ENCODE data around the gene RET. TPM values are rescaled to one million over a fixed set of nuclear protein-coding genes. Genes with fewer than 3 reads are reported as not detected.

RET gene
- total and polyA plus RNA-seq, 2 of the 13 experiments (the other 11 are each of a cell fraction or from before 2014, with no cell fraction given): 0.02 TPM; not detected in 1

DNA sequence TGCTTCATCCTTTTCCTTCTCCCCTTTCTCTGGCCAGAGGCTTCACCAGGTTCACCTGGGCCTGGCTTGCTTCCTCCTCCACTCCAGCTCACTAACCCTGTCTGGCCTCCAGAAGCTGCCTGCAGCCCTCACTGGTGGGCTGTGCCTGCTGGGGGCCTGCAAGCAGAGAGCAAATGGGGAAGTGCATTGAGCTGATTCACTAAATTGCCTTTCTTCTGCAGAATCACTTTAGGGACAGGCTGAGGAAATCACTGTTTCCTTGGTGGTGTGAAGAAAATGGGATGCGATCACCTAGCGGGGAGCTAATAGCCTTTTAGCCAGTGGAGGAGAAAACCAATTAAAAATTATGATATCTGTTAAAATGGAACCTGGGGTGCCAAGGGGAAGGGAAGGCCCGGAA is 3.0 kb downstream of the RET start (continued):
- TF ChIP-seq TSC22D2 (CRISPR knock-in tag; IDR thresholded peaks at IDR 0.05; ENCODE audit: borderline replicate concordance) (no peak), ZKSCAN5 (CRISPR knock-in tag; IDR thresholded peaks at IDR 0.05) (no peak), RARA (CRISPR knock-in tag; IDR thresholded peaks at IDR 0.05) (no peak)
- TF ChIP-seq, protein P1, sequence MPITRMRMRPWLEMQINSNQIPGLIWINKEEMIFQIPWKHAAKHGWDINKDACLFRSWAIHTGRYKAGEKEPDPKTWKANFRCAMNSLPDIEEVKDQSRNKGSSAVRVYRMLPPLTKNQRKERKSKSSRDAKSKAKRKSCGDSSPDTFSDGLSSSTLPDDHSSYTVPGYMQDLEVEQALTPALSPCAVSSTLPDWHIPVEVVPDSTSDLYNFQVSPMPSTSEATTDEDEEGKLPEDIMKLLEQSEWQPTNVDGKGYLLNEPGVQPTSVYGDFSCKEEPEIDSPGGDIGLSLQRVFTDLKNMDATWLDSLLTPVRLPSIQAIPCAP (CRISPR knock-in tag; IDR thresholded peaks at IDR 0.05; ENCODE audit: low read depth): no peak
- TF ChIP-seq, protein P2, sequence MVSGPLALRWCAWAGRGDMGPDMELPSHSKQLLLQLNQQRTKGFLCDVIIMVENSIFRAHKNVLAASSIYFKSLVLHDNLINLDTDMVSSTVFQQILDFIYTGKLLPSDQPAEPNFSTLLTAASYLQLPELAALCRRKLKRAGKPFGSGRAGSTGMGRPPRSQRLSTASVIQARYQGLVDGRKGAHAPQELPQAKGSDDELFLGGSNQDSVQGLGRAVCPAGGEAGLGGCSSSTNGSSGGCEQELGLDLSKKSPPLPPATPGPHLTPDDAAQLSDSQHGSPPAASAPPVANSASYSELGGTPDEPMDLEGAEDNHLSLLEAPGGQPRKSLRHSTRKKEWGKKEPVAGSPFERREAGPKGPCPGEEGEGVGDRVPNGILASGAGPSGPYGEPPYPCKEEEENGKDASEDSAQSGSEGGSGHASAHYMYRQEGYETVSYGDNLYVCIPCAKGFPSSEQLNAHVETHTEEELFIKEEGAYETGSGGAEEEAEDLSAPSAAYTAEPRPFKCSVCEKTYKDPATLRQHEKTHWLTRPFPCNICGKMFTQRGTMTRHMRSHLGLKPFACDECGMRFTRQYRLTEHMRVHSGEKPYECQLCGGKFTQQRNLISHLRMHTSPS (CRISPR knock-in tag; IDR thresholded peaks at IDR 0.05; ENCODE audit: low read depth): no peak

DNA sequence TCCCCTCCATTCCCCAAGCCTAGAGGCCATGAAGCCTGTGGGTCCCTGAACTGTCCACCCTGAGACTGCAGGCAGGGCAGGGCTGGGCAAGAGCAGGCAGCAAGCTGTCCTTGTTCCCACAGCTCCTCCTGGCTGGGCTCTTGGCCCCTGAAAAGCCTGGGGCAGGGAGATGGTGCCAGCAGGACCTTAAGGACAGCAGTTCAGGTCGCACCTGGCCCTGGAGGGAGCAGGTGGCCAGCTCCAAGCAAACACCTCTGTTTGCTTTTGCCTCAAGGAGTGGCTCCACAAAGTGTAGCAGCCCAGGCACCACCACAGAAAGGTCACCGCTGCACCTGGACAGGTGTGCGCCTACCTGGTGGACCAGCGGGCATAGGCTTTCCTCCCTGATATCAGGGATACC is 5.2 kb downstream of the RET start:
- Histone ChIP-seq H3K4me1 (ENCODE audit: insufficient read depth, low read length) (no peaks in the 10 kb centered on the region), H3K36me3 (replicated peaks in 1 of 2; ENCODE audit: control insufficient read depth in 1 of 2, insufficient read depth in 2 of 2, low read length in 2 of 2) (no peaks in the 10 kb centered on the region), H3K9me3 (ENCODE audit: low read length) (no peaks in the 10 kb centered on the region), H2AFZ (ENCODE audit: low read length) (no peak overlapping the region), H3K4me3 (replicated peaks in 1 of 3; ENCODE audit: insufficient read depth in 1 of 3, low read depth in 2 of 3, low read length in 3 of 3) (no peak overlapping the region), H3K27me3 (ENCODE audit: control insufficient read depth in 1 of 2, insufficient read depth in 2 of 2, low read length in 2 of 2) (peaks cover 5 to 51% of the 10 kb centered on the region in 2 experiments), H4K20me1 (ENCODE audit: insufficient read depth, low read length) (no peaks in the 10 kb centered on the region), H3K9ac (ENCODE audit: insufficient read depth, low read depth, low read length) (no peak overlapping the region), H3K4me2 (ENCODE audit: low read depth, low read length) (no peak overlapping the region), H3K27ac (ENCODE audit: extremely low read length, insufficient read depth, low read length) (no peak overlapping the region), H3K79me2 (ENCODE audit: insufficient read depth, low read length) (no peaks in the 10 kb centered on the region)
- ATAC-seq (no peak), FAIRE-seq (no peak), DNase-seq (ENCODE audit: low spot score) (no peak)
- POLR2A ChIA-PET: no interaction called here
- no CpG with 5 or more reads among the region's 4 CpGs for WGBS (ENCODE audit: low lambda C conversion rate)
- in situ Hi-C loops (cut with HindIII; ENCODE audit: extremely low pct_ligation_motif_present, low pct_unique_long_range_greater_than_20kb) (no loop called here), intact Hi-C loops (cut with micrococcal nuclease; ENCODE audit: unreplicated experiment) (no loop called here)
- BruUV-seq (replicated peaks): no TSS peak
- CTCF ChIA-PET (ENCODE audit: low intra/inter-chr PET ratio, low total read pairs): no interaction called here
- TF ChIP-seq ISX (CRISPR knock-in tag; conservative IDR thresholded peaks at IDR 0.05): no peak
- no peak for TF ChIP-seq ZNF274 (CRISPR knock-in tag; IDR thresholded peaks at IDR 0.05)
- no peak for TF ChIP-seq SIN3A (IDR thresholded peaks at IDR 0.05; ENCODE audit: borderline replicate concordance, low read depth, low read length)
- no peak for TF ChIP-seq ETV5 (CRISPR knock-in tag; IDR thresholded peaks at IDR 0.05; ENCODE audit: borderline replicate concordance)
- TF ChIP-seq ZNF879 (CRISPR knock-in tag; IDR thresholded peaks at IDR 0.05): no peak
- TF ChIP-seq TEAD3 (CRISPR knock-in tag; optimal IDR thresholded peaks at IDR 0.05; ENCODE audit: borderline replicate concordance): no peak
- no peak for TF ChIP-seq ZBTB20 (CRISPR knock-in tag; IDR thresholded peaks at IDR 0.05; ENCODE audit: borderline replicate concordance, low read depth)
- TF ChIP-seq, protein P3, sequence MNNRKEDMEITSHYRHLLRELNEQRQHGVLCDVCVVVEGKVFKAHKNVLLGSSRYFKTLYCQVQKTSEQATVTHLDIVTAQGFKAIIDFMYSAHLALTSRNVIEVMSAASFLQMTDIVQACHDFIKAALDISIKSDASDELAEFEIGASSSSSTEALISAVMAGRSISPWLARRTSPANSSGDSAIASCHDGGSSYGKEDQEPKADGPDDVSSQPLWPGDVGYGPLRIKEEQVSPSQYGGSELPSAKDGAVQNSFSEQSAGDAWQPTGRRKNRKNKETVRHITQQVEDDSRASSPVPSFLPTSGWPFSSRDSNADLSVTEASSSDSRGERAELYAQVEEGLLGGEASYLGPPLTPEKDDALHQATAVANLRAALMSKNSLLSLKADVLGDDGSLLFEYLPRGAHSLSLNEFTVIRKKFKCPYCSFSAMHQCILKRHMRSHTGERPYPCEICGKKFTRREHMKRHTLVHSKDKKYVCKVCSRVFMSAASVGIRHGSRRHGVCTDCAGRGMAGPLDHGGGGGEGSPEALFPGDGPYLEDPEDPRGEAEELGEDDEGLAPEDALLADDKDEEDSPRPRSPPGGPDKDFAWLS (CRISPR knock-in tag; IDR thresholded peaks at IDR 0.05; ENCODE audit: borderline replicate concordance): no peak
- TF ChIP-seq ZNF136 (CRISPR knock-in tag; IDR thresholded peaks at IDR 0.05; ENCODE audit: low read depth): no peak
- no peak for TF ChIP-seq ERF (CRISPR knock-in tag; IDR thresholded peaks at IDR 0.05)
- TF ChIP-seq CREM (IDR thresholded peaks at IDR 0.05): no peak
- TF ChIP-seq CREM (CRISPR knock-in tag; IDR thresholded peaks at IDR 0.05): no peak
- no peak for TF ChIP-seq ZNF672 (CRISPR knock-in tag; IDR thresholded peaks at IDR 0.05)
- TF ChIP-seq FOSL2 (CRISPR knock-in tag; IDR thresholded peaks at IDR 0.05): no peak
- TF ChIP-seq, protein P4, sequence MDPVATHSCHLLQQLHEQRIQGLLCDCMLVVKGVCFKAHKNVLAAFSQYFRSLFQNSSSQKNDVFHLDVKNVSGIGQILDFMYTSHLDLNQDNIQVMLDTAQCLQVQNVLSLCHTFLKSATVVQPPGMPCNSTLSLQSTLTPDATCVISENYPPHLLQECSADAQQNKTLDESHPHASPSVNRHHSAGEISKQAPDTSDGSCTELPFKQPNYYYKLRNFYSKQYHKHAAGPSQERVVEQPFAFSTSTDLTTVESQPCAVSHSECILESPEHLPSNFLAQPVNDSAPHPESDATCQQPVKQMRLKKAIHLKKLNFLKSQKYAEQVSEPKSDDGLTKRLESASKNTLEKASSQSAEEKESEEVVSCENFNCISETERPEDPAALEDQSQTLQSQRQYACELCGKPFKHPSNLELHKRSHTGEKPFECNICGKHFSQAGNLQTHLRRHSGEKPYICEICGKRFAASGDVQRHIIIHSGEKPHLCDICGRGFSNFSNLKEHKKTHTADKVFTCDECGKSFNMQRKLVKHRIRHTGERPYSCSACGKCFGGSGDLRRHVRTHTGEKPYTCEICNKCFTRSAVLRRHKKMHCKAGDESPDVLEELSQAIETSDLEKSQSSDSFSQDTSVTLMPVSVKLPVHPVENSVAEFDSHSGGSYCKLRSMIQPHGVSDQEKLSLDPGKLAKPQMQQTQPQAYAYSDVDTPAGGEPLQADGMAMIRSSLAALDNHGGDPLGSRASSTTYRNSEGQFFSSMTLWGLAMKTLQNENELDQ (CRISPR knock-in tag; IDR thresholded peaks at IDR 0.05; ENCODE audit: borderline replicate concordance): no peak

Measured in HepG2 (cell line).